Smooth muscle cell (in vitro differentiated cells): ENCODE data around the gene ZNRD2. TPM values are rescaled to one million over a fixed set of nuclear protein-coding genes. Genes with fewer than 3 reads are reported as not detected.
A peak's percentile ranks its signal among the peaks of the same experiment; 100 is the strongest.

Source experiments
- DNase-seq: peaks from one replicate; lab custom pipeline; 2025; ENCODE audit not compliant: unreplicated experiment; lab: John Stamatoyannopoulos, UW
- H2AFZ ChIP-seq: fragments of 200-600 bp; sonication (generic); 2 replicates; pipeline ENCODE4 v1.6.0; 2016; ENCODE audit warnings: antibody characterized with exemption, low read depth, mild to moderate bottlenecking
- H3F3A ChIP-seq: fragments of 200-600 bp; sonication (generic); 2 replicates; pipeline ENCODE4 v1.6.0; 2017; ENCODE audit warnings: antibody characterized with exemption, low read depth
- H3K27ac ChIP-seq: fragments of 200-600 bp; sonication (generic); 2 replicates; pipeline ENCODE4 v1.5.1; 2016; ENCODE audit warnings: low read depth, mild to moderate bottlenecking
- H3K27me3 ChIP-seq: fragments of 200-600 bp; sonication (generic); 2 replicates; pipeline ENCODE4 v1.6.1; 2016; ENCODE audit warnings: low read depth, mild to moderate bottlenecking
- H3K36me3 ChIP-seq: fragments of 200-600 bp; sonication (generic); 2 replicates; pipeline ENCODE4 v1.5.1; 2016; ENCODE audit warnings: low read depth
- H3K4me1 ChIP-seq: fragments of 200-600 bp; sonication (generic); 2 replicates; pipeline ENCODE4 v1.5.1; 2016; ENCODE audit warnings: low read depth
- H3K4me2 ChIP-seq: fragments of 200-600 bp; sonication (generic); 2 replicates; pipeline ENCODE4 v1.6.0; 2016; ENCODE audit warnings: mild to moderate bottlenecking
- H3K4me3 ChIP-seq: fragments of 200-600 bp; sonication (generic); 2 replicates; pipeline ENCODE4 v1.5.1; 2016; ENCODE audit warnings: mild to moderate bottlenecking
- H3K79me2 ChIP-seq: fragments of 200-600 bp; sonication (generic); 2 replicates; pipeline ENCODE4 v1.6.0; 2016; ENCODE audit warnings: low read depth, mild to moderate bottlenecking
- H3K9ac ChIP-seq: fragments of 200-600 bp; sonication (generic); 2 replicates; pipeline ENCODE4 v1.6.0; 2016; ENCODE audit warnings: low read depth
- H3K9me3 ChIP-seq: fragments of 200-600 bp; sonication (generic); replicated peaks from 2 replicates; pipeline ENCODE4 v1.5.1; 2016; ENCODE audit warnings: low read depth
- H4K20me1 ChIP-seq: fragments of 200-600 bp; sonication (generic); 2 replicates; pipeline ENCODE4 v1.6.0; 2016; ENCODE audit warnings: low read depth
- WGBS: methylation state at CpG from one replicate; pipeline ENCODE4 v1.1.7; 2016; ENCODE audit warnings: low lambda C conversion rate; 5-methylcytosine and 5-hydroxymethylcytosine counted together
- polyA plus RNA-seq: library from polyadenylated mRNA; unstranded; fragments of >200 nt; fragmentation: Nextera tagmentation; extraction: Ambion mirVana; gene quantifications from 2 replicates; pipeline ENCODE4 v1.2.1, GENCODE V29; 2016
- total RNA-seq: library from RNA; depleted of rRNA; stranded (reverse); fragments of >200 nt; gene quantifications from 2 replicates; pipeline ENCODE4 v1.2.3, GENCODE V29; 2014
- TF ChIP-seq, protein P1 (sequence below): fragments of 200-600 bp; sonication (generic); IDR thresholded peaks from 2 replicates; pipeline ENCODE4 v1.5.1; 2017; ENCODE audit warnings: borderline replicate concordance, mild to moderate bottlenecking, antibody characterized with exemption; ENCODE audit not compliant: insufficient read depth, poor library complexity, severe bottlenecking

ZNRD2 gene
- total and polyA plus RNA-seq, 2 experiments from 2014 or later = 55.5 to 105 TPM

DNA sequence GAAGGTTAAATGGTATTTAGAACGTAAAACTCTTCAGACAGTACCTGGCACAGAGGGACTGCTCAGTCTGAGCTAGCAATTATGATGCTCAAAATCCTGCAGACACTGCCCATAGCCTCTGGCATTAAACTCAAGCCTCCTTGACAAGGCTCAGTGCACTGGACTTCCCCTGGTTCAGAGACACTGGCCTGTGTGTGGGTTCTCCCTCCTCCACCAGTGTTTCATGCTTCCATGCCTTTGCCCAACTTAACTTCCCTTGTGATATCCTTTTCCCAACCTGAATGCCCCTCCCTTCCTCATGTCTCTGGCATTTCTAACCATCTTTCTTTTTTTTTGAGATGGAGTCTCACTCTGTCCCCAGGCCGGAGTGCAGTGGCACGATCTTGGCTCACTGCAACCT, 21.2 kb upstream of the ZNRD2 start:
- TF ChIP-seq, protein P1, sequence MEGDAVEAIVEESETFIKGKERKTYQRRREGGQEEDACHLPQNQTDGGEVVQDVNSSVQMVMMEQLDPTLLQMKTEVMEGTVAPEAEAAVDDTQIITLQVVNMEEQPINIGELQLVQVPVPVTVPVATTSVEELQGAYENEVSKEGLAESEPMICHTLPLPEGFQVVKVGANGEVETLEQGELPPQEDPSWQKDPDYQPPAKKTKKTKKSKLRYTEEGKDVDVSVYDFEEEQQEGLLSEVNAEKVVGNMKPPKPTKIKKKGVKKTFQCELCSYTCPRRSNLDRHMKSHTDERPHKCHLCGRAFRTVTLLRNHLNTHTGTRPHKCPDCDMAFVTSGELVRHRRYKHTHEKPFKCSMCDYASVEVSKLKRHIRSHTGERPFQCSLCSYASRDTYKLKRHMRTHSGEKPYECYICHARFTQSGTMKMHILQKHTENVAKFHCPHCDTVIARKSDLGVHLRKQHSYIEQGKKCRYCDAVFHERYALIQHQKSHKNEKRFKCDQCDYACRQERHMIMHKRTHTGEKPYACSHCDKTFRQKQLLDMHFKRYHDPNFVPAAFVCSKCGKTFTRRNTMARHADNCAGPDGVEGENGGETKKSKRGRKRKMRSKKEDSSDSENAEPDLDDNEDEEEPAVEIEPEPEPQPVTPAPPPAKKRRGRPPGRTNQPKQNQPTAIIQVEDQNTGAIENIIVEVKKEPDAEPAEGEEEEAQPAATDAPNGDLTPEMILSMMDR = no peak
- no peaks in the 10 kb centered on the region for H3K9me3 ChIP-seq
- no peak for DNase-seq
- H3K9ac ChIP-seq = no peak overlapping the region
- H3K4me3 ChIP-seq = no peak overlapping the region
- no peaks in the 10 kb centered on the region for H3K79me2 ChIP-seq
- WGBS = 86% methylated on average over 3 of the region's 3 CpGs
- no peaks in the 10 kb centered on the region for H3K36me3 ChIP-seq
- no peaks in the 10 kb centered on the region for H3F3A ChIP-seq
- no peak overlapping the region for H2AFZ ChIP-seq
- H3K4me2 ChIP-seq = no peak overlapping the region
- H4K20me1 ChIP-seq = no peaks in the 10 kb centered on the region
- H3K27me3 ChIP-seq = no peaks in the 10 kb centered on the region
- no peaks in the 10 kb centered on the region for H3K4me1 ChIP-seq
- no peak overlapping the region for H3K27ac ChIP-seq

DNA sequence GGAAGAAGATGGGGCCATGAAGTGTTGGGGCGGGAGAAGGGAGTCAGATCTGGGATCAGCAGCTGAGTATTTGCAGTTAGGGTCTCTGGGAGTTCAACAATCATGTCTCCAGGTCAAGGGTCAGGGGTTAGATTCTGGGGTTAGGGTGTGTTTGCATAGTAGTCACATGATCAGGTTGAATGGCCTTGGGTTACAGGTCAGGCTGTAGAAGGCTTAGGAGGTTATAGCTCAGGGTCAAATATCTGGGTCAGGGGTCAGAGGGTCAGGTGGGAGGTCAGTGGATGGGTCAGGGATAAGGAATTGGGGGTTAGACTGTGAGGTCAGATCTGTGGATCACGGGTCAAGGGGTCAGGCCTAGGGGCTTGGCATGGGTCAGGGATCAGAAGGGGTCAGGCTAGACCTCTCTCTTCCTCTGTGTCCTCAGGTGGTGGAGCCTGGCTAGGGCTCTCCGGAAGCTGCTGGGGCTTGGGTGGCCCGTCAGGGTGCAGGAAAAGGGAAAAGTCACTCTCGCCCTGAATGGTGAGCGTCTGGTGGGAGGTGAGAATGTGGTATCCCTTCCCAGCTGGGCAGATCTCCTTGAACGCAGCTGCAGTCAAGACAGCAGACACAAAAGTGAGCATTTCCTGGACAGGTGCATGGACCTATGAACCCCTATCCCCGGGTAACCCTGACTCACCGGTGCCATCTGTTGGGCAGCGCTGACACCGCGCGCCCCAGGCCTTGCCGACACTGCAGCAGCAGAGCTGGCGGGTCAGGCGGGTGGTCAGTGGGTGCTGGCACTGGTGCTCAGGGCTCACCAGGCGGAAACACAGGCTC, 18.5 kb upstream of the ZNRD2 start:
- H3K79me2 ChIP-seq = peaks cover 5% of the 10 kb centered on the region
- no peak for DNase-seq
- H3K9me3 ChIP-seq = no peaks in the 10 kb centered on the region
- TF ChIP-seq, protein P1 = peak; percentile 32
- 73% methylated on average over 17 of the region's 17 CpGs for WGBS
- H3K4me2 ChIP-seq = no peak overlapping the region
- H4K20me1 ChIP-seq = peaks cover 10% of the 10 kb centered on the region
- no peak overlapping the region for H3K9ac ChIP-seq
- no peak overlapping the region for H3K27ac ChIP-seq
- no peaks in the 10 kb centered on the region for H3K36me3 ChIP-seq
- no peak overlapping the region for H2AFZ ChIP-seq
- H3F3A ChIP-seq = peaks cover 4% of the 10 kb centered on the region
- H3K27me3 ChIP-seq = no peaks in the 10 kb centered on the region
- H3K4me1 ChIP-seq = peaks cover under 1% of the 10 kb centered on the region
- H3K4me3 ChIP-seq = no peak overlapping the region

DNA sequence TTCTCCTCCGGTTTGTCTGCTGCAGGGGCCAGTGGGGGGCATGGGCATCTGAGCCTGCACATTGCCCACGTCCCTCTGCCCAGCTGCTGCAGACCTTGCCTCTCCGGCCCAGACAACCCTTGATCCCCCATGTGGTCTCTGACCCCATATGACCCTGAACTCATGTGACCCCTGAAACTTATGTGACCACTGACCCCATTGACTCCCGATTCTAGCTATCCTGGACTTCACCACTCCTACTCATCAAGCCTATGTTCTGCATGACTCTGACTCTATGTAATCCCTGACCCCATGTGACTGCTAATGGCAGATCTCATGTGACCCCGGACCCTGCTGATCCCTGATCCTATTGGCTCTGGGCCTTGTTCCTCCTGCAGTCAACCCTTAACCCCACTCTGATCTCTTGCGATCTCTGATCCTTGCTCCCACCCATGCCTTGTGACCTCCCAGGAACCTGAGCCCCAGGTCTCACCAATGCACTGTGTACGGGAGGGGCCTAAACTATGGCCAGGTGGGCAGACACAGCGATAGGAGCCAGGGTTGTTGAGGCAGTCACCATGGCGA, 17.8 kb upstream of the ZNRD2 start:
- Histone ChIP-seq H2AFZ (no peak overlapping the region), H3F3A (peaks cover 9% of the 10 kb centered on the region), H4K20me1 (peaks cover 10% of the 10 kb centered on the region), H3K36me3 (no peaks in the 10 kb centered on the region), H3K4me1 (peaks cover 7% of the 10 kb centered on the region), H3K27ac (no peak overlapping the region), H3K9me3 (no peaks in the 10 kb centered on the region), H3K27me3 (no peaks in the 10 kb centered on the region), H3K9ac (no peak overlapping the region), H3K79me2 (peaks cover 5% of the 10 kb centered on the region), H3K4me2 (no peak overlapping the region), H3K4me3 (no peak overlapping the region)
- TF ChIP-seq, protein P1 = no peak
- no peak for DNase-seq
- 95% methylated on average over 9 of the region's 9 CpGs for WGBS
